ENCODE measurements around the gene AP5S1.

DNA sequence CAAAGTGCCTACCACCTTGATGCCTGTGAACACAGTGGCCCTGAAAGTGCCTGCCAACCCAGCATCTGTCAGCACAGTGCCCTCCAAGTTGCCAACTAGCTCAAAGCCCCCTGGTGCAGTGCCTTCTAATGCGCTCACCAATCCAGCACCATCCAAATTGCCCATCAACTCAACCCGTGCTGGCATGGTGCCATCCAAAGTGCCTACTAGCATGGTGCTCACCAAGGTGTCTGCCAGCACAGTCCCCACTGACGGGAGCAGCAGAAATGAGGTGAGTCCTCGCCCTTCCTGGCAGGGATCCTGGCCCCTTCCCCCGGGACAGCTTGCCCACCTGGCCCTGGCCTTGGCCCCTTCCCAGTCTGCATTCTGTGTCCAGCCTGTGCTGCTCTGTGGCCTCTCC lies 44.2 kb downstream of the AP5S1 start:
- TF ChIP-seq, protein P1, sequence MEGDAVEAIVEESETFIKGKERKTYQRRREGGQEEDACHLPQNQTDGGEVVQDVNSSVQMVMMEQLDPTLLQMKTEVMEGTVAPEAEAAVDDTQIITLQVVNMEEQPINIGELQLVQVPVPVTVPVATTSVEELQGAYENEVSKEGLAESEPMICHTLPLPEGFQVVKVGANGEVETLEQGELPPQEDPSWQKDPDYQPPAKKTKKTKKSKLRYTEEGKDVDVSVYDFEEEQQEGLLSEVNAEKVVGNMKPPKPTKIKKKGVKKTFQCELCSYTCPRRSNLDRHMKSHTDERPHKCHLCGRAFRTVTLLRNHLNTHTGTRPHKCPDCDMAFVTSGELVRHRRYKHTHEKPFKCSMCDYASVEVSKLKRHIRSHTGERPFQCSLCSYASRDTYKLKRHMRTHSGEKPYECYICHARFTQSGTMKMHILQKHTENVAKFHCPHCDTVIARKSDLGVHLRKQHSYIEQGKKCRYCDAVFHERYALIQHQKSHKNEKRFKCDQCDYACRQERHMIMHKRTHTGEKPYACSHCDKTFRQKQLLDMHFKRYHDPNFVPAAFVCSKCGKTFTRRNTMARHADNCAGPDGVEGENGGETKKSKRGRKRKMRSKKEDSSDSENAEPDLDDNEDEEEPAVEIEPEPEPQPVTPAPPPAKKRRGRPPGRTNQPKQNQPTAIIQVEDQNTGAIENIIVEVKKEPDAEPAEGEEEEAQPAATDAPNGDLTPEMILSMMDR (conservative IDR thresholded peaks at IDR 0.05; ENCODE audit: low read depth, low read length) = no peak
- TF ChIP-seq RFX5 (IDR thresholded peaks at IDR 0.05; ENCODE audit: low read depth, low read length) = no peak
- no peak for TF ChIP-seq POLR2A (IDR thresholded peaks at IDR 0.05; ENCODE audit: low read depth, low read length)
- no peak for TF ChIP-seq MXI1 (IDR thresholded peaks at IDR 0.05; ENCODE audit: borderline replicate concordance, low read depth, low read length)
- no peak for TF ChIP-seq MAFK (IDR thresholded peaks at IDR 0.05; ENCODE audit: low read depth, low read length)
- TF ChIP-seq FOS (IDR thresholded peaks at IDR 0.05; ENCODE audit: low read depth, low read length) = no peak
- TF ChIP-seq RAD21 (IDR thresholded peaks at IDR 0.05; ENCODE audit: low read length) = no peak
- TF ChIP-seq BHLHE40 (IDR thresholded peaks at IDR 0.05; ENCODE audit: low read depth, low read length) = no peak
- no peak for TF ChIP-seq CHD1 (IDR thresholded peaks at IDR 0.05; ENCODE audit: low read depth, low read length)
- TF ChIP-seq, protein P2, sequence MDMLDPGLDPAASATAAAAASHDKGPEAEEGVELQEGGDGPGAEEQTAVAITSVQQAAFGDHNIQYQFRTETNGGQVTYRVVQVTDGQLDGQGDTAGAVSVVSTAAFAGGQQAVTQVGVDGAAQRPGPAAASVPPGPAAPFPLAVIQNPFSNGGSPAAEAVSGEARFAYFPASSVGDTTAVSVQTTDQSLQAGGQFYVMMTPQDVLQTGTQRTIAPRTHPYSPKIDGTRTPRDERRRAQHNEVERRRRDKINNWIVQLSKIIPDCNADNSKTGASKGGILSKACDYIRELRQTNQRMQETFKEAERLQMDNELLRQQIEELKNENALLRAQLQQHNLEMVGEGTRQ (IDR thresholded peaks at IDR 0.05; ENCODE audit: low read depth, low read length) = no peak
- TF ChIP-seq CEBPB (IDR thresholded peaks at IDR 0.05; ENCODE audit: low read depth, low read length) = no peak
- TF ChIP-seq RCOR1 (IDR thresholded peaks at IDR 0.05; ENCODE audit: insufficient replicate concordance, low read length) = no peak
- no peak for TF ChIP-seq SMC3 (IDR thresholded peaks at IDR 0.05; ENCODE audit: low read depth, low read length)
- TF ChIP-seq, protein P3, sequence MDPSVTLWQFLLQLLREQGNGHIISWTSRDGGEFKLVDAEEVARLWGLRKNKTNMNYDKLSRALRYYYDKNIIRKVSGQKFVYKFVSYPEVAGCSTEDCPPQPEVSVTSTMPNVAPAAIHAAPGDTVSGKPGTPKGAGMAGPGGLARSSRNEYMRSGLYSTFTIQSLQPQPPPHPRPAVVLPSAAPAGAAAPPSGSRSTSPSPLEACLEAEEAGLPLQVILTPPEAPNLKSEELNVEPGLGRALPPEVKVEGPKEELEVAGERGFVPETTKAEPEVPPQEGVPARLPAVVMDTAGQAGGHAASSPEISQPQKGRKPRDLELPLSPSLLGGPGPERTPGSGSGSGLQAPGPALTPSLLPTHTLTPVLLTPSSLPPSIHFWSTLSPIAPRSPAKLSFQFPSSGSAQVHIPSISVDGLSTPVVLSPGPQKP (IDR thresholded peaks at IDR 0.05; ENCODE audit: borderline replicate concordance, low read depth, low read length) = no peak

All from IMR-90 (cell line).